GM21367 (cell line): ENCODE results near the gene SMNDC1.

Experiments used
- ATAC-seq: cut with Tn5 transposase; IDR thresholded peaks from one replicate; pipeline ENCODE4 v1.9.1; 2021; ENCODE audit not compliant: unreplicated experiment

Gene SMNDC1

DNA sequence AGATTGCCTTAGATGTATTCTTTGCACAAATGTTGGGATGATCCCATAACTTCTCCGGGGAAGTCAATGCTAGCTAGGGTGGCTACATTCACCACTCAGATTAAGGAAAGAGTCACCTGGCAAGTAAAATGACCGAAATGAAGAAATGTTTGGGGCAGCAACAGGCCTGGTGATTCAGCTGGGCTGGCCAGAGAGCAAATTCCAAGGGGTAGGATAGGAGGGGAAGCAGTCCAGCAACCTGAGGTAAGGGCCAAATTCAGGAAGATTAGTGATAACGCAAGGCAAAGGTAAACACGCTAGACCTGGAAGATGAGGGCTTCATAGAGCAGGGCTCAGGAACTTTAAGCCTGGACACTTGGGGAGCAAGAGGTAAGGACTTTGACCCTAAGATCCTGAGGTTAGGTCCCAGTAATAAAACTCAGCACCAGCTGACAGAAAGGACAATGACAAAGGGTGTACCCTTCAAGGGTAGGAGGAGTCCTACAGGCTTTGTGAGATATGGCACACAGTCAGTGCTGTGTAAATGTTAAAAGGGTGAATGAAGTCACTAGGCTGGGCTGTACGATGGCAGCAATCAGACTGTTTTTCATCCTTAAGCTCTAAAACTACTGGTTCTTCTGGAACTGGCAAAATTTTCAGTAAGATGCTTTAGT is 22.7 kb upstream of the SMNDC1 start:
- no peak for ATAC-seq

- ATAC-seq = no peak
These were observed 21.8 kb upstream of the SMNDC1 start for GRCh38 chr10:110326351-110327032.

DNA sequence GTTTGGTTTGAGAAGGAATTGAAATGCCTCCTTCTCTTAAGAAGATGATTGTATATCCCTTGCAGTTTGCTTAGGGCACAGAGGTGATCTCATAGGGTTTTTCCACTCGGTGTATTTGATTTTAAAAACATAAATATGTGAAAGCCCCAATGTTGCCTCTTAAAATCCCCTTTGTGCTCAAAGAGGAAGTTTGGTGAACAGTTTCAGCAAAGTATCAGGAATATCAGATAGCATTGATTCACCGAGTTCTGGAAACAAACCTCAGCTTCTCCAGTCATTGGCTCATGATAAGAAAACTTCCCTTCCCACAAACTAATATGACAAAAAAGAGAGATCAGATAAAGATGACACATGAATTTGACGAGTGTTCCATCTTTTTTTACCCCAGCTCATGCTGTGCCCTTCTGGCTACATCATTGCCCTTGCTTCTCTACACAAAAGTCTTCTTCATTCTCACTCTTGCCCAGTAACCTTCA is 20.1 kb upstream of the SMNDC1 start:
- no peak for ATAC-seq

- ATAC-seq = no peak
These were observed 19.6 kb upstream of the SMNDC1 start for GRCh38 chr10:110324201-110324804.

GRCh38 chr10:110323503-110323902 is 18.8 kb upstream of the SMNDC1 start:
- ATAC-seq = no peak

DNA sequence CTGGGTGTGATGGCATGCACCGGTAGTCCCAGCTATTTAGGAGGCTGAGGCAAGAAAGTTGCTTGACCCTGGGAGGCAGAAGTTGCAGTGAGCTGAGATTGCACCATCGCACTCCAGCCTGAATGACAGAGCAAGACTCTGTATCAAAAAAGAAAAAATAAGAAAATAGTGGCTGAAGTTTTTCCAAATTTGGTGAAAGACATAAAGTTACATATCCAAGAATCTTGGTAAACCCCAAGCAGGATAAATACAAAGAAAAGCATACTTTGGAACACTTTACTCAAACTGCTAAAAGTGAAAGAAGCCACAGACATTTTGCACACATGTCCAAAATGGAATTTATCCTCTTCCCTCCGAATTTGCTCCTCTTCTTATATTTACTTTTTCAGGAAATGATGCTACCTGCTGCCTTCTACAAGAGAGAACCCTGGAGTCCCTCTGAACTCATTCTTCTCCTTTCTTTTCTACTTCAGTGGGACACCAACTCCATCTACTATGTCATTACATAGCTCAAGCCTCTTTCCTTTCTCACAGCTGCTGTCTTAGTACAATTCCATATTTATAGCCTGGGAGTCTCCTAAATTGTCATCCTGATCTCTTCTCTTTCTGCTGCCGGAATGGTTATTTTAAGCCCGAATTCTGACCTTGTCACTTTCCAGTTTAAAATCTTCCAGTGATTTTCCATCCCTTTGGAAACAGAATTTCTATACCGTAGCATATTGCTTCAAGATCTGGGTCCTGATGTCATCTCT is 17.3 kb upstream of the SMNDC1 start:
- ATAC-seq = no peak

DNA sequence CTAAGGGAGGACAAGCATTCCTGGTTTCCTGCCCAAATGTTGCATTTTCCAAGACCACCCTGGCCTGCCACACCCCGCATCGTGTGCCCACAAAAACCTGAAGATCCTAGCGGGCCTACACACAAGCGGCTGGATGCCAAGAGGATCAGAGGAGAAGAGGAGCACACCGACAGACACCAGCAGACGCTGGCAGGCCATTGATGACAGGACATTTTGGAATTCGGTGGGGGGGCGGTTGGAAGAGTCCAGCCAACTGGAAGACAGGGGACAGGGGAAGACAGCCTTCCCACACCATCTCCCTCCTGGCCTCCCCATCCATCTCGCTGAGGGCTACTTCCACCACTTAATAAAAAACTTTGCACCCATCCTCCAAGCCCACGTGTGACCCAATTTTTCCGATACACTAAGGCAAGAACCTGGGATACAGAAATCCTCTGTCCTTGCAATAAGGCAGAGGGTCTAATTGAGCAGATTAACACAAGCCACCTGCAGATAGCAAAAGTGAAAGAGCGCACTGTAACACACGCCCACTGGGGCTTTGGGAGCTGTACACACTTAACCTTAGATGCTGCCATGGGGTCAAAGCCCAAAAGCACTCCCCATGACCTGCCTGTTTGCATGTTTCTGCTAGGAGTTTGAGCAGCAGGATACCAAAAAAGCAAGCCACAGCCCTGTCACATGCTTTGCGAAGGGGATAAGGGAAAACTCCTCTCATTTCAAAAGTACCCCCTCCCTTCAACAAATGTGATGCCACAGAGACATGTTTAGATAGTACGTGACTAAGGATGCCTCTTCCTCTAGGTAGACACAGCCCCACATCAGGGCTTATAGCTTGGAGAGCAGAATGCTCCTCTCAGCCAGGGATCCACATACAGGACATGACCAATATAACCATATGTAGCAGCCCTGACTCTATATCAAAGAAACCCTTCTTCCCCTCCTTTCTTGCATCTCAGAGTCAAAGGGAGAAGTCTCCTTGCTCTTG is 13.4 kb upstream of the SMNDC1 start:
- no peak for ATAC-seq

GRCh38 chr10:110313674-110314073 is 9.0 kb upstream of the SMNDC1 start:
- no peak for ATAC-seq

DNA sequence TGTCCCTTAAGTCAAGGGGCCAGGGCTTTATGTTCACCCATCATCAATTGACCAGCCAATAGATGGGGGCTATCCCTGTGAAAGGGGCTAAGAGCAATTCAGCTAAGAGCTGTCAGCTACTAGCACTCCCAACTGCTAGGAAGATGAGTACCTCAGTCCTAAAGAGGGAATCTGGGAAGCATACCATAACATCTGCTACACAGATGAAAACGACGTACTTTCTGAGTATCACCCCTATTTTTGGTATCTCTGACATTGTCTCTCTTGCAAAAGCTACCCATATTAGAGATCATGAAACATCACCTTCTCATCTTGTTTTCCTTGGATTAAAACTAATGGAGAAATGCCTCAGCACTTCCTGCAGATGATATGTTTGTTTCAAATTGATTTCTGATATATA is 7.5 kb upstream of the SMNDC1 start:
- no peak for ATAC-seq

GRCh38 chr10:110311357-110311949 is 6.7 kb upstream of the SMNDC1 start:
- ATAC-seq = no peak

GRCh38 chr10:110310741-110311140 is 6.0 kb upstream of the SMNDC1 start:
- ATAC-seq = no peak

GRCh38 chr10:110307805-110308204 is 3.1 kb upstream of the SMNDC1 start:
- ATAC-seq = no peak

GRCh38 chr10:110306452-110306768 is 1.7 kb upstream of the SMNDC1 start:
- no peak for ATAC-seq

- ATAC-seq = peak; percentile 43
These were observed 1.2 kb upstream of the SMNDC1 start for GRCh38 chr10:110305767-110306451.

DNA sequence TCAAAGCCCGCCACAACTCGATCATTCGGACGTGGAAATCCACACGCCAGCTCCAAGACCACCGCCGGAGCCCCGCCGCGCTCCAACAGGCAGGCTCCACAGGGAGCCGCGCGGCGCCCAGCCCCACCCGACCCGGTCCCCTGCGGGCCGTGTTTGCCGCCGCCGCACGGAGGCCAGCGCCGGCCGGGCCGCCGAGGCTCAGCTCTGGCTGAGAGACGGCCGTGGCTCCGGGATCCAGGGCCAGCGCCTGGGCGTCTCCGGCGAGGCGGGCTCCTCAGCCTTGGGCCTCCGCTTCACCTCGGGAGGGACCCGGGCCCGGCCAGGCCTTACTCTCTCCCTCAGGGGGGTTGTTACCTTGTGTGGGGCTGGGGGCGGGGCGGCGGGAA is 333 bp downstream of the SMNDC1 start:
- ATAC-seq = peak; percentile 31

DNA sequence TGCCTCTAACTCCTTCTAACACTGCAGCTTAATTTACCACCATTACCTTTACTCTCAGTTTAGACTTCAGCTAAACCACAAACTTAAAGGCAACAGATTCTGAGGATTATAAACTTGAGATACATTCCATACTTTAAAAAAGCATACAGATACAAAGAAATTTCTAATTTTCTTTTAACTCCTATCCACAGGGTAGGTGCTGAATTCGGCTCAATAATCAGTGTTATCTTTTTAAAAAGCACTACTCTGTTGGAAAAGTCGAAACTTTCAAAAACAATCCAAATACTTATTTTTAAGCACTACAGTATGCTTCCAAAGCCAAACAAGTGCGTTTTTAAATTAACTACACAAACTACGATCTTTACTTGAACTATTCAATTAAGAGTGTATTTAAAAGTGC is 1.0 kb downstream of the SMNDC1 start:
- no peak for ATAC-seq

DNA sequence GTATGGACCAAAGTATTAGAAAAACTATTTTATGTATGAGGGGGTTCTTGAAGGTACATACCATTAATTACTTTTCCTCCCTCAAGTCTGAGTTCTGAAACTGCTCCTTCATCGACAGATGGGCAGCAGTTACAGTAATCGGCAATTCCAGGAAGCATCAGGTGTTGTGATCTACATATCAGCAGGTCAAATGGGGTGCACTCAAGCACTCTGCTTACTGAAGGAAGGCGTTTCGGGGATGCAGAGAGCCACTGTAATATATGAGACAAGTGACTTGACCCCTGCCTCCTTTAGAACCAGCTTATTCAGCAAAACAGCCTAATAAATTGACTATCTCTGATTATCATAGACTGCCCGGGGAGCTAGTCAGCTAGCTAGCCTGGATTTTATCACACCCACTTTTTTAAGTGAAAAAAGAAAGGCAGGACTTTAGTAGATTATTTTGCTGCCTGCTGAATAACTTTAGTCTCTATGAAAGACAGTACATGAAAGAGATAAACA is 4.2 kb downstream of the SMNDC1 start:
- no peak for ATAC-seq

GRCh38 chr10:110296966-110297365 is 7.8 kb downstream of the SMNDC1 start:
- no peak for ATAC-seq

GRCh38 chr10:110286841-110287240 is 17.9 kb downstream of the SMNDC1 start:
- no peak for ATAC-seq
